HepG2 (cell line): ENCODE results near the gene RABGAP1L. TPM values are rescaled to one million over a fixed set of nuclear protein-coding genes. Genes with fewer than 3 reads are reported as not detected.

ENCODE experiments used
- AHDC1 ChIP-seq: sonication (generic); formaldehyde crosslinking; IDR thresholded peaks from 2 replicates; pipeline ENCODE4 v1.5.1; 2020; ENCODE audit warnings: mild to moderate bottlenecking, missing genetic modification reagents, borderline replicate concordance
- CENPX ChIP-seq: sonication (generic); formaldehyde crosslinking; IDR thresholded peaks from 2 replicates; pipeline ENCODE4 v1.9.0; 2021; ENCODE audit warnings: mild to moderate bottlenecking, missing genetic modification reagents, moderate library complexity
- GABPB1 ChIP-seq: IDR thresholded peaks from 2 replicates; pipeline ENCODE4 v1.6.1; 2016; ENCODE audit warnings: mild to moderate bottlenecking, missing genetic modification reagents, moderate library complexity, missing compliant biosample characterization
- IKZF4 ChIP-seq: sonication (generic); formaldehyde crosslinking; IDR thresholded peaks from 2 replicates; pipeline ENCODE4 v1.5.1; 2020; ENCODE audit warnings: borderline replicate concordance, mild to moderate bottlenecking, low read depth, missing genetic modification reagents; ENCODE audit errors: not compliant biosample characterization
- IRX3 ChIP-seq: sonication (generic); formaldehyde crosslinking; IDR thresholded peaks from 2 replicates; pipeline ENCODE4 v1.8.1; 2023; ENCODE audit warnings: mild to moderate bottlenecking, low read depth, missing genetic modification reagents, borderline replicate concordance
- NFYB ChIP-seq: sonication (generic); formaldehyde crosslinking; IDR thresholded peaks from 2 replicates; pipeline ENCODE4 v1.4.0; 2020; ENCODE audit warnings: missing genetic modification reagents
- NR2F1 ChIP-seq, 2 experiments: fragments of 450-650 bp in 1 of 2; formaldehyde crosslinking in 1 of 2; IDR thresholded peaks; 2 replicates each; pipeline versions ENCODE4 v1.5.0 to v1.6.1; 2016 to 2020; ENCODE audit warnings: mild to moderate bottlenecking in 1 of 2, missing compliant biosample characterization in 1 of 2, missing genetic modification reagents in 1 of 2, moderate library complexity in 1 of 2
- PHF5A ChIP-seq: IDR thresholded peaks from one replicate; pipeline ENCODE4 v1.6.1; 2018; ENCODE audit warnings: low read depth, missing genetic modification reagents; ENCODE audit not compliant: unreplicated experiment
- RCOR2 ChIP-seq: IDR thresholded peaks from 2 replicates; pipeline ENCODE4 v1.6.1; 2016; ENCODE audit warnings: missing biosample characterization, missing genetic modification reagents
- TBX2 ChIP-seq: sonication (generic); formaldehyde crosslinking; IDR thresholded peaks from 2 replicates; pipeline ENCODE4 v1.5.0; 2020; ENCODE audit warnings: missing genetic modification reagents, mild to moderate bottlenecking, borderline replicate concordance
- ZNF143 ChIP-seq: sonication (generic); formaldehyde crosslinking; IDR thresholded peaks from 2 replicates; pipeline ENCODE4 v1.4.0; 2020; ENCODE audit warnings: missing genetic modification reagents
- ZNF180 ChIP-seq: sonication (generic); formaldehyde crosslinking; IDR thresholded peaks from 2 replicates; pipeline ENCODE4 v1.4.0; 2020; ENCODE audit warnings: low read depth, missing genetic modification reagents, borderline replicate concordance
- ZNF780A ChIP-seq: sonication (generic); formaldehyde crosslinking; IDR thresholded peaks from 2 replicates; pipeline ENCODE4 v1.8.0; 2022; ENCODE audit warnings: mild to moderate bottlenecking, missing genetic modification reagents, moderate library complexity
- polyA plus RNA-seq, 8 experiments: library from polyadenylated mRNA; depleted of rRNA in 3 of 8; stranded (reverse) in 7 of 8; unstranded in 1 of 8; fragments of >200 nt; fragmentation: Illumina TruSeq in 4 of 8; extraction: Trizol in 4 of 8; gene quantifications; 2 replicates each; pipeline versions ENCODE4 v1.2.1 to v1.2.3, GENCODE V29; 2011 to 2016; ENCODE audit warnings: low read depth in 4 of 8, missing spikeins in 1 of 8, mixed read lengths in 1 of 8; ENCODE audit not compliant: insufficient read depth in 1 of 8
- total RNA-seq, 5 experiments: library from RNA; depleted of rRNA; stranded (reverse); fragments of >200 nt; fragmentation: Illumina TruSeq; extraction: Trizol; gene quantifications; 2 replicates each; pipeline ENCODE4 v1.2.3, GENCODE V29; 2016; ENCODE audit warnings: low read depth in 1 of 5
- TF ChIP-seq, protein P1 (sequence below): sonication (generic); formaldehyde crosslinking; IDR thresholded peaks from 2 replicates; pipeline ENCODE4 v1.4.0; 2020; ENCODE audit warnings: mild to moderate bottlenecking, missing genetic modification reagents

RABGAP1L gene
- total and polyA plus RNA-seq, 2 of the 13 experiments (the other 11 are each of a cell fraction or from before 2014, with no cell fraction given), result 7.9 to 22.6 TPM

- TF ChIP-seq AHDC1 (CRISPR knock-in tag) (no peak), ZNF780A (CRISPR knock-in tag) (no peak), NFYB (CRISPR knock-in tag) (no peak), RCOR2 (no peak), NR2F1 (CRISPR knock-in tag; IDR thresholded peaks at IDR 0.05) (no peak), CENPX (CRISPR knock-in tag) (no peak), PHF5A (CRISPR knock-in tag) (no peak), TBX2 (CRISPR knock-in tag) (no peak; the same call in 1 of the 2 replicates), GABPB1 (CRISPR knock-in tag) (peak; percentile 85), IRX3 (CRISPR knock-in tag) (no peak), ZNF180 (CRISPR knock-in tag) (no peak), IKZF4 (CRISPR knock-in tag) (no peak), ZNF143 (CRISPR knock-in tag) (no peak; the same call in 1 of the 2 replicates)
- TF ChIP-seq, protein P1, sequence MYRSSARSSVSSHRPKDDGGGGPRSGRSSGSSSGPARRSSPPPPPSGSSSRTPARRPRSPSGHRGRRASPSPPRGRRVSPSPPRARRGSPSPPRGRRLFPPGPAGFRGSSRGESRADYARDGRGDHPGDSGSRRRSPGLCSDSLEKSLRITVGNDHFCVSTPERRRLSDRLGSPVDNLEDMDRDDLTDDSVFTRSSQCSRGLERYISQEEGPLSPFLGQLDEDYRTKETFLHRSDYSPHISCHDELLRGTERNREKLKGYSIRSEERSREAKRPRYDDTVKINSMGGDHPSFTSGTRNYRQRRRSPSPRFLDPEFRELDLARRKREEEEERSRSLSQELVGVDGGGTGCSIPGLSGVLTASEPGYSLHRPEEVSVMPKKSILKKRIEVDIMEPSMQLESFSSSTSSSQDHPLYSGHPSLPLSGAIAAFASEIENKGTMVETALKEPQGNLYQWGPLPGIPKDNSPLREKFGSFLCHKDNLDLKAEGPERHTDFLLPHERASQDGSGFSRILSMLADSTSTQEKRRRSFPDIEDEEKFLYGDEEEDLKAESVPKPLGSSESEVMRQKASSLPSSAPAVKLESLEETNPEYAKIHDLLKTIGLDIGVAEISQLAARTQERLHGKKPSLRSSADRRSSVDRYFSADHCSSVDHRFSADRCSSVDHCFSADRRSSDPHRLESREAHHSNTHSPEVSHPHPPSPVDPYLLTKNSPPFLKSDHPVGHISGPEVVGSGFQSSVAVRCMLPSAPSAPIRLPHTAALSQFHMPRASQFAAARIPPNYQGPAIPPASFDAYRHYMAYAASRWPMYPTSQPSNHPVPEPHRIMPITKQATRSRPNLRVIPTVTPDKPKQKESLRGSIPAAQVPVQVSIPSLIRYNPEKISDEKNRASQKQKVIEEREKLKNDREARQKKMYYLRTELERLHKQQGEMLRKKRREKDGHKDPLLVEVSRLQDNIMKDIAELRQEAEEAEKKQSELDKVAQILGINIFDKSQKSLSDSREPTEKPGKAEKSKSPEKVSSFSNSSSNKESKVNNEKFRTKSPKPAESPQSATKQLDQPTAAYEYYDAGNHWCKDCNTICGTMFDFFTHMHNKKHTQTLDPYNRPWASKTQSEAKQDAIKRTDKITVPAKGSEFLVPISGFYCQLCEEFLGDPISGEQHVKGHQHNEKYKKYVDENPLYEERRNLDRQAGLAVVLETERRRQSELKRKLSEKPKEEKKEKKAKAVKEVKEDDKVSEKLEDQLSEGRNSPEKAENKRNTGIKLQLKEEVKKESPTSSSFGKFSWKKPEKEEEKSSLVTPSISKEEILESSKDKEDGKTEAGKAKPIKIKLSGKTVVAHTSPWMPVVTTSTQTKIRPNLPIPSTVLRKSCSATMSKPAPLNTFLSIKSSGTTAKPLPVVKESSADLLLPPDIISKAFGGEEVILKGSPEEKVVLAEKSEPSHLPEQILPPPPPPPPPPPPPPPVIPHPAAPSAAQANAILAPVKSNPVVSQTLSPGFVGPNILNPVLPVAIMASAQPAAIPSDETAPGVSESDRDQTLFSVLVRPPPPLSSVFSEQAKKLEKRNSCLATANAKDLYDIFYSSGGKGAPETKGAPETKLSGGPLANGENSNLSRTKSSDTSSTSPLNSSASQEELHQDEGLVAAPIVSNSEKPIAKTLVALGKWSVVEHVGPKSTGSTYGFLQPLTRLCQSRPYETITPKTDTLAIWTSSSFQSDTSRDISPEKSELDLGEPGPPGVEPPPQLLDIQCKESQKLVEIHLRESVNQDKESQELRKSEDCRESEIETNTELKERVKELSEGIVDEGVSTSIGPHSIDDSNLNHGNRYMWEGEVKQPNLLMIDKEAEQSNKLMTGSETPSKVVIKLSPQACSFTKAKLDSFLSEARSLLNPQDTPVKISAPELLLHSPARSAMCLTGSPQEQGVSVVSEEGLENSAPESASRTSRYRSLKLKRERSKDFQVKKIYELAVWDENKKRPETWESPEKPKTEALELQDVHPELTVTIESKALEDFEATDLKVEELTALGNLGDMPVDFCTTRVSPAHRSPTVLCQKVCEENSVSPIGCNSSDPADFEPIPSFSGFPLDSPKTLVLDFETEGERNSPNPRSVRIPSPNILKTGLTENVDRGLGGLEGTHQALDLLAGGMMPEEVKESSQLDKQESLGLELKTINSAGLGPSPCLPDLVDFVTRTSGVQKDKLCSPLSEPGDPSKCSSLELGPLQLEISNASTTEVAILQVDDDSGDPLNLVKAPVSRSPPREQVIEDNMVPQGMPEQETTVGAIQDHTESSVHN, result no peak
Observed at GRCh38 chr1:174159252-174160108, at the start of gene RABGAP1L (continued).
